ENCODE data around the gene CCP110.

CCP110 gene

GRCh38 chr16:19549673-19550072 is 25.9 kb downstream of the CCP110 start:
- no peak for DNase-seq (ENCODE audit: low read depth)

- peak; percentile 90 for DNase-seq (ENCODE audit: low read depth)
Measured at GRCh38 chr16:19555186-19555937, 31.6 kb downstream of the CCP110 start, which contains the start of gene VPS35L. VPS35L (plus strand) TSS chr16:19555703; CDS start chr16:19555730, 27 bp downstream.

- no peak for DNase-seq (ENCODE audit: low read depth)
Measured at GRCh38 chr16:19555938-19556771, 32.4 kb downstream of the CCP110 start.

GRCh38 chr16:19559242-19559910 is 35.6 kb downstream of the CCP110 start:
- no peak for DNase-seq (ENCODE audit: low read depth)

GRCh38 chr16:19560078-19560477 is 36.3 kb downstream of the CCP110 start:
- DNase-seq (ENCODE audit: low read depth) = no peak

- DNase-seq (ENCODE audit: low read depth) = no peak
Measured at GRCh38 chr16:19563377-19563776, 39.6 kb downstream of the CCP110 start.

GRCh38 chr16:19566362-19566761 is 42.6 kb downstream of the CCP110 start:
- no peak for DNase-seq (ENCODE audit: low read depth)

GRCh38 chr16:19567560-19567959 is 43.8 kb downstream of the CCP110 start:
- DNase-seq (ENCODE audit: low read depth) = no peak

- no peak for DNase-seq (ENCODE audit: low read depth)
Measured at GRCh38 chr16:19573997-19574396, 50.3 kb downstream of the CCP110 start.

- no peak for DNase-seq (ENCODE audit: low read depth)
Measured at GRCh38 chr16:19574615-19575014, 50.9 kb downstream of the CCP110 start.

- DNase-seq (ENCODE audit: low read depth) = no peak
Measured at GRCh38 chr16:19578378-19578971, 54.7 kb downstream of the CCP110 start.

GRCh38 chr16:19582050-19582831 is 58.5 kb downstream of the CCP110 start:
- no peak for DNase-seq (ENCODE audit: low read depth)

- no peak for DNase-seq (ENCODE audit: low read depth)
Measured at GRCh38 chr16:19583665-19584300, 60.0 kb downstream of the CCP110 start.

GRCh38 chr16:19588661-19589060 is 64.9 kb downstream of the CCP110 start:
- no peak for DNase-seq (ENCODE audit: low read depth)

GRCh38 chr16:19589106-19589505 is 65.4 kb downstream of the CCP110 start:
- DNase-seq (ENCODE audit: low read depth) = no peak

GRCh38 chr16:19589771-19590302 is 66.1 kb downstream of the CCP110 start:
- no peak for DNase-seq (ENCODE audit: low read depth)

GRCh38 chr16:19595043-19595767 is 71.5 kb downstream of the CCP110 start:
- DNase-seq (ENCODE audit: low read depth) = no peak

- DNase-seq (ENCODE audit: low read depth) = no peak
Measured at GRCh38 chr16:19598805-19599510, 75.2 kb downstream of the CCP110 start.

GRCh38 chr16:19599968-19600716 is 76.4 kb downstream of the CCP110 start:
- DNase-seq (ENCODE audit: low read depth) = no peak
